Caco-2 (cell line): ENCODE data around the gene DEFB113. TPM values are rescaled to one million over a fixed set of nuclear protein-coding genes. Genes with fewer than 3 reads are reported as not detected.

Source experiments
- BruUV-seq: library from RNA; stranded (reverse); fragments of 400-500 nt; replicated peaks from 2 replicates; lab custom pipeline; 2021; lab: Mats Ljungman, UMichigan
- CTCF ChIA-PET: fragments of 300-600 bp; sonication (Branson Sonifier 250); formaldehyde crosslinking; loops from one replicate; lab custom pipeline; 2022; ENCODE audit warnings: antibody characterized with exemption; lab: Charles Lee
- POLR2A ChIA-PET: fragments of 300-600 bp; sonication (Branson Sonifier 250); formaldehyde crosslinking; loops from one replicate; lab custom pipeline; 2022; ENCODE audit warnings: antibody characterized with exemption; lab: Charles Lee
- DNase-seq, 2 experiments: peaks; one replicate each; pipeline versions ENCODE4 v3.0.0 to v3.0.0-alpha.2; 2020 to 2022
- H3K27me3 ChIP-seq: replicated peaks from 2 replicates; pipeline ENCODE4 v1.6.0; 2011; ENCODE audit warnings: low read length; ENCODE audit not compliant: control insufficient read depth, insufficient read depth
- H3K36me3 ChIP-seq: 2 replicates; pipeline ENCODE4 v1.5.1; 2011; ENCODE audit warnings: low read length; ENCODE audit not compliant: control insufficient read depth, insufficient read depth
- H3K4me1 ChIP-seq: fragments of 250-450 bp; sonication (Bioruptor Pico); 2 replicates; pipeline ENCODE4 v1.5.1; 2020; ENCODE audit warnings: mild to moderate bottlenecking
- H3K4me3 ChIP-seq: 2 replicates; pipeline ENCODE4 v1.5.1; 2011; ENCODE audit warnings: low read depth, mild to moderate bottlenecking, control low read depth, low read length
- H3K9me3 ChIP-seq: fragments of 250-450 bp; sonication (Bioruptor Pico); 2 replicates; pipeline ENCODE4 v1.5.1; 2020; ENCODE audit warnings: mild to moderate bottlenecking, moderate library complexity
- H3K27ac Mint-ChIP-seq: one replicate; pipeline ENCODE4 v1.8.0; 2022; ENCODE audit warnings: mixed read lengths; ENCODE audit not compliant: unreplicated experiment
- H3K27me3 Mint-ChIP-seq: one replicate; pipeline ENCODE4 v1.8.0; 2022; ENCODE audit warnings: mixed read lengths; ENCODE audit not compliant: insufficient read depth, unreplicated experiment
- H3K36me3 Mint-ChIP-seq: one replicate; pipeline ENCODE4 v1.8.0; 2022; ENCODE audit warnings: mild to moderate bottlenecking, mixed read lengths; ENCODE audit not compliant: insufficient read depth, unreplicated experiment
- H3K4me1 Mint-ChIP-seq: one replicate; pipeline ENCODE4 v1.8.0; 2022; ENCODE audit warnings: low read depth, mixed read lengths; ENCODE audit not compliant: unreplicated experiment
- H3K4me3 Mint-ChIP-seq: one replicate; pipeline ENCODE4 v1.8.0; 2022; ENCODE audit warnings: mild to moderate bottlenecking, moderate library complexity, mixed read lengths; ENCODE audit not compliant: unreplicated experiment
- H3K9me3 Mint-ChIP-seq: one replicate; pipeline ENCODE4 v1.8.0; 2022; ENCODE audit warnings: mixed read lengths; ENCODE audit not compliant: unreplicated experiment
- CTCF ChIP-seq, 2 experiments: fragments of 200-600 bp in 1 of 2; IDR thresholded peaks; 1 replicate in 1 of 2; 2 replicates in 1 of 2; pipeline versions ENCODE4 v1.5.1 to v1.8.0; 2011 to 2022; ENCODE audit warnings: antibody characterized with exemption in 1 of 2, control low read depth in 1 of 2, inconsistent platforms in 1 of 2, low read depth in 1 of 2, low read length in 1 of 2, mild to moderate bottlenecking in 1 of 2, moderate library complexity in 1 of 2; ENCODE audit not compliant: insufficient read depth in 1 of 2, severe bottlenecking in 1 of 2, unreplicated experiment in 1 of 2
- intact Hi-C: fragments of 100-400 bp; cut with micrococcal nuclease; formaldehyde crosslinking; loops from one replicate; pipeline ENCODE4 v1.10.0; 2022; ENCODE audit not compliant: unreplicated experiment
- total RNA-seq: library from RNA; stranded (reverse); gene quantifications from 2 replicates; pipeline ENCODE4 v1.2.3, GENCODE V29; 2022

DEFB113 gene
- total RNA-seq, 1 experiment from 2014 or later: not detected

- Histone ChIP-seq H3K4me3 (no peak overlapping the region), H3K27me3 (no peaks in the 10 kb centered on the region), H3K36me3 (no peaks in the 10 kb centered on the region), H3K4me1 (no peaks in the 10 kb centered on the region), H3K9me3 (no peaks in the 10 kb centered on the region)
- Mint-ChIP-seq H3K27ac (no peak overlapping the region), H3K9me3 (no peaks in the 10 kb centered on the region), H3K4me3 (no peak overlapping the region), H3K27me3 (peaks cover 4% of the 10 kb centered on the region), H3K36me3 (no peaks in the 10 kb centered on the region), H3K4me1 (no peaks in the 10 kb centered on the region)
- no peak for TF ChIP-seq CTCF (IDR thresholded peaks at IDR 0.05; ENCODE audit: insufficient read depth in 1 of 2, low read depth in 1 of 2, low read length in 1 of 2, severe bottlenecking in 1 of 2, unreplicated experiment in 1 of 2)
- no TSS peak for BruUV-seq
- intact Hi-C loops: no loop called here
- ChIA-PET CTCF (no interaction called here), POLR2A (no interaction called here)
- DNase-seq: no peak
These were observed 40.1 kb downstream of the DEFB113 start for GRCh38 chr6:49929340-49929739.

GRCh38 chr6:49923826-49924225, 45.6 kb downstream of the DEFB113 start:
- Mint-ChIP-seq H3K4me1 (no peaks in the 10 kb centered on the region), H3K27ac (no peak overlapping the region), H3K4me3 (no peak overlapping the region), H3K27me3 (peaks cover 4% of the 10 kb centered on the region), H3K9me3 (no peaks in the 10 kb centered on the region), H3K36me3 (no peaks in the 10 kb centered on the region)
- ChIA-PET POLR2A (no interaction called here), CTCF (no interaction called here)
- Histone ChIP-seq H3K27me3 (no peaks in the 10 kb centered on the region), H3K36me3 (no peaks in the 10 kb centered on the region), H3K9me3 (no peaks in the 10 kb centered on the region), H3K4me1 (no peaks in the 10 kb centered on the region), H3K4me3 (no peak overlapping the region)
- DNase-seq: no peak
- intact Hi-C loops: no loop called here
- BruUV-seq: no TSS peak
- no peak for TF ChIP-seq CTCF (IDR thresholded peaks at IDR 0.05; ENCODE audit: insufficient read depth in 1 of 2, low read depth in 1 of 2, low read length in 1 of 2, severe bottlenecking in 1 of 2, unreplicated experiment in 1 of 2)

GRCh38 chr6:49919935-49920644, 49.3 kb downstream of the DEFB113 start:
- ChIA-PET CTCF (no interaction called here), POLR2A (no interaction called here)
- H3K36me3 Mint-ChIP-seq: no peaks in the 10 kb centered on the region
- peaks cover 2% of the 10 kb centered on the region for H3K27me3 Mint-ChIP-seq
- no peak overlapping the region for H3K27ac Mint-ChIP-seq
- Histone ChIP-seq H3K4me1 (no peaks in the 10 kb centered on the region), H3K4me3 (no peak overlapping the region), H3K36me3 (no peaks in the 10 kb centered on the region), H3K9me3 (no peaks in the 10 kb centered on the region), H3K27me3 (no peaks in the 10 kb centered on the region)
- H3K4me1 Mint-ChIP-seq: no peaks in the 10 kb centered on the region
- no TSS peak for BruUV-seq
- no peak for DNase-seq
- no peak for TF ChIP-seq CTCF (IDR thresholded peaks at IDR 0.05; ENCODE audit: insufficient read depth in 1 of 2, low read depth in 1 of 2, low read length in 1 of 2, severe bottlenecking in 1 of 2, unreplicated experiment in 1 of 2)
- intact Hi-C loops: no loop called here
- H3K4me3 Mint-ChIP-seq: no peak overlapping the region
- no peaks in the 10 kb centered on the region for H3K9me3 Mint-ChIP-seq
